Glutamatergic neuron (in vitro differentiated cells): ENCODE data around the gene TERB1. TPM values are rescaled to one million over a fixed set of nuclear protein-coding genes. Genes with fewer than 3 reads are reported as not detected.

Experiments
- DNase-seq: peaks from one replicate; pipeline ENCODE4 v3.0.0; 2022
- H3K27ac Mint-ChIP-seq: one replicate; pipeline ENCODE4 v1.8.0; 2020; ENCODE audit warnings: mild to moderate bottlenecking, mixed read lengths, inconsistent platforms; ENCODE audit not compliant: unreplicated experiment
- H3K27me3 Mint-ChIP-seq: one replicate; pipeline ENCODE4 v1.8.0; 2020; ENCODE audit warnings: mild to moderate bottlenecking, moderate library complexity, mixed read lengths, inconsistent platforms; ENCODE audit not compliant: unreplicated experiment
- H3K36me3 Mint-ChIP-seq: one replicate; pipeline ENCODE4 v1.8.0; 2020; ENCODE audit warnings: mild to moderate bottlenecking, mixed read lengths, inconsistent platforms; ENCODE audit not compliant: unreplicated experiment
- H3K4me1 Mint-ChIP-seq: one replicate; pipeline ENCODE4 v1.8.0; 2020; ENCODE audit warnings: mild to moderate bottlenecking, low read depth, mixed read lengths, inconsistent platforms; ENCODE audit not compliant: unreplicated experiment
- H3K4me3 Mint-ChIP-seq: one replicate; pipeline ENCODE4 v1.8.0; 2020; ENCODE audit warnings: mild to moderate bottlenecking, mixed read lengths, inconsistent platforms; ENCODE audit not compliant: unreplicated experiment
- H3K9me3 Mint-ChIP-seq: one replicate; pipeline ENCODE4 v1.8.0; 2020; ENCODE audit warnings: mild to moderate bottlenecking, moderate library complexity, mixed read lengths, inconsistent platforms; ENCODE audit not compliant: unreplicated experiment
- total RNA-seq: library from RNA; stranded (reverse); fragmentation: NEBNext Ultra II Directional; extraction: Animal tissue kit (Norgen Biotek cat#: 25700); gene quantifications from one replicate; pipeline ENCODE4 v1.2.1, GENCODE V29; 2021; ENCODE audit not compliant: unreplicated experiment
- TF ChIP-seq, protein P1 (sequence below): fragments of 200-600 bp; sonication (generic); IDR thresholded peaks from one replicate; pipeline ENCODE4 v1.5.0; 2021; ENCODE audit not compliant: partially characterized antibody, unreplicated experiment

TERB1 gene
- total RNA-seq, 1 donor from 2014 or later = 0.39 TPM

DNA sequence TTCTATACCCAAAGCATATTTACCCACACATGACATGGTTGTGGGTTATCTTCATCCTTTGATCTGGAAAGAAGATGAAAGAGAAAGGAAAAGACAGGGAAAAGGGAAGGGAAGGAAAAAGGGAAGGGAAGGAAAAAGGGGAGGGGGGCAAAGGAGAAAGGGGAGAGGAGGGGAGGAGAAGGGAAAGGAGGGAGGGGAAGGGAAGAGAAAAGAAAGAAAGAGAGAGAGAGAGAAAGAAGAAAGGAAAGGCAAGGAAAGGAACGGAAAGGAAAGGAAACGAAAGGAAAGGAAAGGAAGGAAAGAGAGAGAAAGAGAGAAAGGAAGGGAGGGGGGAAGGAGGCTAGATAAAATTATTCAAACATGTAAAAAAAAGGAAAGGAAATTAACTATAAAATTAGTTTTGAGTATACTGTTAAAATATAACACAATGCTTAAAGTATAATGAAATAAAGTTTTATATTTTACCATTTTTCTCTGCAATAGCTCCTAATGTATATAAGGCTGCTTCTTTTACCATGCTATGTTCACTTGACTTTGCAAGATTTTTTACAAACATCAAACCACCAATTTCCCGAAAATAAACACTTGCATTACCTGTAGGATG lies 11.2 kb downstream of the TERB1 start:
- no peak for DNase-seq
- Mint-ChIP-seq H3K4me1 (no peaks in the 10 kb centered on the region), H3K4me3 (no peak overlapping the region), H3K27ac (no peak overlapping the region), H3K27me3 (no peaks in the 10 kb centered on the region), H3K36me3 (no peaks in the 10 kb centered on the region), H3K9me3 (no peaks in the 10 kb centered on the region)
- TF ChIP-seq, protein P1, sequence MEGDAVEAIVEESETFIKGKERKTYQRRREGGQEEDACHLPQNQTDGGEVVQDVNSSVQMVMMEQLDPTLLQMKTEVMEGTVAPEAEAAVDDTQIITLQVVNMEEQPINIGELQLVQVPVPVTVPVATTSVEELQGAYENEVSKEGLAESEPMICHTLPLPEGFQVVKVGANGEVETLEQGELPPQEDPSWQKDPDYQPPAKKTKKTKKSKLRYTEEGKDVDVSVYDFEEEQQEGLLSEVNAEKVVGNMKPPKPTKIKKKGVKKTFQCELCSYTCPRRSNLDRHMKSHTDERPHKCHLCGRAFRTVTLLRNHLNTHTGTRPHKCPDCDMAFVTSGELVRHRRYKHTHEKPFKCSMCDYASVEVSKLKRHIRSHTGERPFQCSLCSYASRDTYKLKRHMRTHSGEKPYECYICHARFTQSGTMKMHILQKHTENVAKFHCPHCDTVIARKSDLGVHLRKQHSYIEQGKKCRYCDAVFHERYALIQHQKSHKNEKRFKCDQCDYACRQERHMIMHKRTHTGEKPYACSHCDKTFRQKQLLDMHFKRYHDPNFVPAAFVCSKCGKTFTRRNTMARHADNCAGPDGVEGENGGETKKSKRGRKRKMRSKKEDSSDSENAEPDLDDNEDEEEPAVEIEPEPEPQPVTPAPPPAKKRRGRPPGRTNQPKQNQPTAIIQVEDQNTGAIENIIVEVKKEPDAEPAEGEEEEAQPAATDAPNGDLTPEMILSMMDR = no peak

- Mint-ChIP-seq H3K27me3 (no peaks in the 10 kb centered on the region), H3K4me3 (no peak overlapping the region), H3K4me1 (no peaks in the 10 kb centered on the region), H3K9me3 (peaks cover 2% of the 10 kb centered on the region), H3K27ac (no peak overlapping the region), H3K36me3 (no peaks in the 10 kb centered on the region)
- DNase-seq = no peak
- TF ChIP-seq, protein P1 = no peak
Observed at GRCh38 chr16:66787427-66787826, 14.0 kb downstream of the TERB1 start.

DNA sequence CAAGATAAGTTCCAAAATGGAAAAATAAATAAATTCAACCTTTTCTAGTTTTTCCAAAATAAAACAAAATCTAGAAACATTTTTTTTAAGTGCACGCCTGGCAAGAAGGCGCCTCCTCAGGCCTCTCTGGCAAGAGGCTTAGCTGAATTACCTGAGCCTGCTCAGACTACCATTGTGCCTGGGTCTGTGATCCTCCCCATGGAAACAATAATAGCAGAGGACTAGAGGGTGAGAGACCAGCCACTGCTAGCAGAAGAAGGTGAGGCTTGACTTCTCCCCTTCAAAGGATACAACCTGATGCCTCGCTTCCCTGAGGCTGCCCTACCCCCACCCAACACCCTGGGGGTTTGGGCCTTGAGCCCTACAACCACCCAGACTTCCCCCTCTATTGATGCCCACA lies 14.8 kb downstream of the TERB1 start:
- Mint-ChIP-seq H3K4me1 (no peaks in the 10 kb centered on the region), H3K4me3 (no peak overlapping the region), H3K36me3 (no peaks in the 10 kb centered on the region), H3K9me3 (peaks cover 2% of the 10 kb centered on the region), H3K27ac (no peak overlapping the region), H3K27me3 (no peaks in the 10 kb centered on the region)
- no peak for DNase-seq
- TF ChIP-seq, protein P1 = no peak

DNA sequence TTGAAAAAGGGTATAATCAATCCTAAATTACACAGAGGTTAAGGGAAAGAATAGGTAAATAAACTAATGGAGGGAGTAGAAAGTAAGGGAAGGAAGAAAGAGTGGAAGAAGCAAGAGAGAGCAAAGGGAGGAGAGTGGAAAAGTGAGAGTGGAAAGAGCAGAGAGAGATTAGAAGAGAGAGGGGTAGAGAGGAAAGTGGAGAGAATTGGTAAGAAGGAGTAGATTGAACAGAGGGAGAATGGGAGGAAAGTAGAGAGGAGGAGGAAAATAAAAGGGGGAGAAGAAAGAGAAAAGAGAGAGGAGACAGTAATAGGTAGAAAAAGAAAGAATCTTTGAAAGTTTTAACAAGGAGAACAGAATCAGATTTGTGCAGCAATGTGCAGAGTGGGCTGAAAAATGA lies 24.9 kb downstream of the TERB1 start:
- peaks cover 2% of the 10 kb centered on the region for H3K27me3 Mint-ChIP-seq
- no peak for DNase-seq
- no peaks in the 10 kb centered on the region for H3K9me3 Mint-ChIP-seq
- H3K27ac Mint-ChIP-seq = no peak overlapping the region
- H3K4me1 Mint-ChIP-seq = no peaks in the 10 kb centered on the region
- no peaks in the 10 kb centered on the region for H3K36me3 Mint-ChIP-seq
- no peak overlapping the region for H3K4me3 Mint-ChIP-seq
- TF ChIP-seq, protein P1 = no peak

GRCh38 chr16:66774981-66775380 lies 26.4 kb downstream of the TERB1 start:
- TF ChIP-seq, protein P1 = no peak
- Mint-ChIP-seq H3K9me3 (no peaks in the 10 kb centered on the region), H3K4me3 (no peak overlapping the region), H3K36me3 (no peaks in the 10 kb centered on the region), H3K4me1 (no peaks in the 10 kb centered on the region), H3K27me3 (peaks cover 2% of the 10 kb centered on the region), H3K27ac (no peak overlapping the region)
- no peak for DNase-seq
